SK-N-SH (cell line): Measurements from ENCODE around the gene CC2D2A. TPM values are rescaled to one million over a fixed set of nuclear protein-coding genes. Genes with fewer than 3 reads are reported as not detected.

ENCODE experiments used
- CTCF ChIA-PET: fragments of 300-600, 350-600 bp; formaldehyde crosslinking; extraction: SDS; loops from one replicate; lab custom pipeline; 2021; lab: Yijun Ruan, JAX
- POLR2A ChIA-PET: fragments of 350-600 bp; sonication (Branson Sonifier 250); formaldehyde crosslinking; extraction: SDS; loops from one replicate; lab custom pipeline; 2020; ENCODE audit warnings: antibody characterized with exemption, inconsistent platforms; lab: Yijun Ruan, JAX
- DNase-seq: peaks from one replicate; pipeline ENCODE4 v3.0.0; 2012
- H2AFZ ChIP-seq: fragments of 200-600 bp; sonication (generic); 2 replicates; pipeline ENCODE4 v1.8.1; 2016; ENCODE audit warnings: antibody characterized with exemption, mild to moderate bottlenecking, low read depth
- H3F3A ChIP-seq: fragments of 200-600 bp; sonication (generic); replicated peaks from 2 replicates; pipeline ENCODE3; 2016; ENCODE audit warnings: antibody characterized with exemption, mild to moderate bottlenecking; ENCODE audit not compliant: insufficient read depth
- H3K27ac ChIP-seq, 2 experiments: fragments of 200-500 bp in 1 of 2; fragments of 200-600 bp in 1 of 2; sonication (Bioruptor generic) in 1 of 2; sonication (generic), shearing (Covaris generic) in 1 of 2; 2 replicates each; pipeline versions ENCODE4 v1.5.1 to v1.6.1; 2014 to 2016; ENCODE audit warnings: low read depth in 2 of 2, inconsistent platforms in 1 of 2, low read length in 1 of 2, mild to moderate bottlenecking in 1 of 2, mixed read lengths in 1 of 2
- H3K27me3 ChIP-seq: fragments of 200-600 bp; sonication (generic), shearing (Covaris generic); 2 replicates; pipeline ENCODE4 v1.6.1; 2016; ENCODE audit warnings: mixed run types; ENCODE audit not compliant: insufficient read depth
- H3K36me3 ChIP-seq, 2 experiments: fragments of 200-500 bp in 1 of 2; fragments of 200-600 bp in 1 of 2; sonication (Bioruptor generic) in 1 of 2; sonication (generic) in 1 of 2; replicated peaks in 1 of 2; 2 replicates each; pipeline versions ENCODE3 to v1.5.1; 2014 to 2016; ENCODE audit warnings: low read length in 1 of 2, mild to moderate bottlenecking in 1 of 2; ENCODE audit not compliant: insufficient read depth in 2 of 2, control insufficient read depth in 1 of 2
- H3K4me1 ChIP-seq, 2 experiments: fragments of 200-500 bp in 1 of 2; fragments of 200-600 bp in 1 of 2; sonication (Bioruptor generic) in 1 of 2; sonication (generic), shearing (Covaris generic) in 1 of 2; 2 replicates each; pipeline versions ENCODE4 v1.5.1 to v1.6.1; 2014 to 2016; ENCODE audit warnings: low read depth in 1 of 2, low read length in 1 of 2, mixed run types in 1 of 2; ENCODE audit not compliant: insufficient read depth in 2 of 2, control insufficient read depth in 1 of 2
- H3K4me2 ChIP-seq: fragments of 200-600 bp; sonication (generic), shearing (Covaris generic); 2 replicates; pipeline ENCODE4 v1.6.1; 2017; ENCODE audit warnings: mixed run types
- H3K4me3 ChIP-seq, 2 experiments: fragments of 200-500 bp in 1 of 2; fragments of 200-600 bp in 1 of 2; sonication (Bioruptor generic) in 1 of 2; sonication (generic), shearing (Covaris generic) in 1 of 2; 2 replicates each; pipeline versions ENCODE4 v1.5.1 to v1.8.1; 2014 to 2016; ENCODE audit warnings: low read depth in 2 of 2, inconsistent platforms in 1 of 2, low read length in 1 of 2, mild to moderate bottlenecking in 1 of 2, mixed read lengths in 1 of 2, moderate library complexity in 1 of 2
- H3K79me2 ChIP-seq: fragments of 200-600 bp; sonication (generic); 2 replicates; pipeline ENCODE4 v1.8.1; 2017; ENCODE audit warnings: mild to moderate bottlenecking; ENCODE audit not compliant: insufficient read depth
- H3K9ac ChIP-seq: fragments of 200-600 bp; sonication (generic); 2 replicates; pipeline ENCODE4 v1.6.1; 2017; ENCODE audit warnings: mixed run types
- H3K9me2 ChIP-seq: fragments of 200-600 bp; sonication (generic); 2 replicates; pipeline ENCODE4 v1.6.1; 2017; ENCODE audit warnings: mixed run types
- H3K9me3 ChIP-seq: fragments of 200-600 bp; sonication (generic); 2 replicates; pipeline ENCODE4 v1.6.1; 2017; ENCODE audit warnings: mixed run types, mild to moderate bottlenecking, moderate library complexity
- H4K20me1 ChIP-seq: fragments of 200-600 bp; sonication (generic); 2 replicates; pipeline ENCODE4 v1.6.1; 2017; ENCODE audit warnings: mild to moderate bottlenecking, mixed run types; ENCODE audit not compliant: insufficient read depth
- CHD2 ChIP-seq: fragments of 150-350 bp; IDR thresholded peaks from 2 replicates; pipeline ENCODE4 v1.6.1; 2018; ENCODE audit warnings: low read length; ENCODE audit not compliant: partially characterized antibody
- GATA2 ChIP-seq: sonication (generic); formaldehyde crosslinking; IDR thresholded peaks from 2 replicates; pipeline ENCODE4 v1.5.0; 2020; ENCODE audit warnings: mild to moderate bottlenecking, missing genetic modification reagents
- IRF3 ChIP-seq: fragments of 150-350 bp; IDR thresholded peaks from 2 replicates; pipeline ENCODE4 v1.6.1; 2016; ENCODE audit warnings: mild to moderate bottlenecking, low read depth, low read length
- MXI1 ChIP-seq: IDR thresholded peaks from 2 replicates; pipeline ENCODE4 v1.6.1; 2012; ENCODE audit warnings: mild to moderate bottlenecking, low read depth, low read length, improper control_type of control experiment
- NRF1 ChIP-seq: IDR thresholded peaks from 2 replicates; pipeline ENCODE4 v1.6.1; 2012; ENCODE audit warnings: low read depth, mild to moderate bottlenecking, low read length
- POLR2AphosphoS5 ChIP-seq: IDR thresholded peaks from 2 replicates; pipeline ENCODE4 v1.6.1; 2012; ENCODE audit warnings: low read depth, low read length
- RAD21 ChIP-seq: IDR thresholded peaks from 2 replicates; pipeline ENCODE4 v1.6.1; 2012; ENCODE audit warnings: mild to moderate bottlenecking, low read length
- REST ChIP-seq: IDR thresholded peaks from 2 replicates; pipeline ENCODE4 v1.6.1; 2012; ENCODE audit warnings: mild to moderate bottlenecking, low read depth, low read length, moderate library complexity
- RFX5 ChIP-seq: IDR thresholded peaks from 2 replicates; pipeline ENCODE4 v1.6.1; 2012; ENCODE audit warnings: mild to moderate bottlenecking, improper control_type of control experiment, low read length
- RXRA ChIP-seq: IDR thresholded peaks from 2 replicates; pipeline ENCODE4 v1.4.0; 2012; ENCODE audit warnings: low read depth, mild to moderate bottlenecking, borderline replicate concordance
- SIN3A ChIP-seq: IDR thresholded peaks from 2 replicates; pipeline ENCODE4 v1.6.1; 2012; ENCODE audit warnings: low read depth, mild to moderate bottlenecking, low read length, moderate library complexity, borderline replicate concordance
- TCF12 ChIP-seq: IDR thresholded peaks from 2 replicates; pipeline ENCODE4 v1.4.0; 2012
- USF1 ChIP-seq: IDR thresholded peaks from 2 replicates; pipeline ENCODE4 v1.4.0; 2012; ENCODE audit warnings: low read depth, borderline replicate concordance
- ZBTB33 ChIP-seq: IDR thresholded peaks from 2 replicates; pipeline ENCODE4 v1.4.0; 2012; ENCODE audit warnings: low read depth, borderline replicate concordance
- WGBS: methylation state at CpG from one replicate; pipeline ENCODE4 v1.1.6; 2017; ENCODE audit warnings: low lambda C conversion rate; 5-methylcytosine and 5-hydroxymethylcytosine counted together
- polyA plus RNA-seq, 3 experiments: library from polyadenylated mRNA; depleted of rRNA; stranded (reverse); fragments of >200 nt; gene quantifications; 2 replicates each; pipeline ENCODE4 v1.2.3, GENCODE V29; 2012

Gene CC2D2A
- polyA plus RNA-seq, 1 of the 3 experiments (the other 2 are of a cell fraction): 17.8 TPM

GRCh38 chr4:15535599-15535998 lies 65.9 kb downstream of the CC2D2A start:
- DNase-seq: no peak
- Histone ChIP-seq H3K36me3 (peaks cover 30 to 48% of the 10 kb centered on the region in 2 experiments), H3K27me3 (no peaks in the 10 kb centered on the region), H3K9me3 (no peaks in the 10 kb centered on the region), H4K20me1 (no peaks in the 10 kb centered on the region), H3K9ac (no peak overlapping the region), H3K4me3 (no peak overlapping the region), H3K9me2 (no peaks in the 10 kb centered on the region), H3K27ac (no peak overlapping the region), H2AFZ (no peak overlapping the region), H3F3A (peaks cover 7% of the 10 kb centered on the region), H3K4me1 (no peaks in the 10 kb centered on the region), H3K4me2 (no peak overlapping the region), H3K79me2 (no peaks in the 10 kb centered on the region)
- WGBS: 92% methylated on average over 6 of the region's 6 CpGs
- CTCF ChIA-PET: no interaction called here
- no peak for TF ChIP-seq USF1
- no peak for TF ChIP-seq ZBTB33
- POLR2A ChIA-PET: no interaction called here

- peaks cover 30 to 47% of the 10 kb centered on the region in 2 experiments for H3K36me3 ChIP-seq
- H3K4me2 ChIP-seq: no peak overlapping the region
- H3K9me2 ChIP-seq: no peaks in the 10 kb centered on the region
- peaks cover 7% of the 10 kb centered on the region for H3F3A ChIP-seq
- ChIA-PET POLR2A (no interaction called here), CTCF (no interaction called here)
- H3K79me2 ChIP-seq: no peaks in the 10 kb centered on the region
- DNase-seq: no peak
- WGBS: 92% methylated on average over 7 of the region's 7 CpGs
- H3K4me3 ChIP-seq: no peak overlapping the region
- H3K9ac ChIP-seq: no peak overlapping the region
- H3K27me3 ChIP-seq: no peaks in the 10 kb centered on the region
- no peak overlapping the region for H3K27ac ChIP-seq
- H3K9me3 ChIP-seq: no peaks in the 10 kb centered on the region
- H3K4me1 ChIP-seq: no peaks in the 10 kb centered on the region
- H2AFZ ChIP-seq: no peak overlapping the region
- H4K20me1 ChIP-seq: no peaks in the 10 kb centered on the region
- TF ChIP-seq TCF12 (no peak), RFX5 (no peak), RAD21 (no peak), MXI1 (no peak), GATA2 (no peak), RXRA (no peak), SIN3A (no peak), IRF3 (no peak), ZBTB33 (no peak), NRF1 (no peak), REST (no peak), USF1 (no peak), CHD2 (no peak), POLR2AphosphoS5 (no peak)
Observed at GRCh38 chr4:15536552-15537499, 67.1 kb downstream of the CC2D2A start.
